GM20431 (cell line): ENCODE data around the gene EXOC2.

ENCODE experiments used
- in situ Hi-C: fragments of 300-500 bp; cut with MseI, MboI; formaldehyde crosslinking; loops from one replicate; pipeline ENCODE4 v1.15.0; 2020; ENCODE audit warnings: low sequenced_read_pairs; ENCODE audit not compliant: unreplicated experiment

Gene EXOC2

GRCh38 chr6:438634-439170 lies 254.2 kb downstream of the EXOC2 start:
- in situ Hi-C loops, result no loop called here

GRCh38 chr6:437037-437392 lies 255.9 kb downstream of the EXOC2 start:
- in situ Hi-C loops, result no loop called here

GRCh38 chr6:436308-437036 lies 256.5 kb downstream of the EXOC2 start:
- in situ Hi-C loops, result no loop called here

GRCh38 chr6:435441-436307 lies 257.3 kb downstream of the EXOC2 start:
- in situ Hi-C loops, result no loop called here
